ENCODE data around the gene FOXP1.

The FOXP1 gene

GRCh38 chr3:71579326-71579934 lies 4.1 kb downstream of the FOXP1 start:
- TF ChIP-seq TAF1 (IDR thresholded peaks at IDR 0.05; ENCODE audit: borderline replicate concordance, insufficient read depth, low read length) (no peak), FOXP2 (optimal IDR thresholded peaks at IDR 0.05; ENCODE audit: borderline replicate concordance, extremely low read depth, extremely low read length, insufficient read depth) (no peak), REST (IDR thresholded peaks at IDR 0.05; ENCODE audit: insufficient read depth in 1 of 2, low read depth in 2 of 2, low read length in 2 of 2) (no peak), SIN3A (IDR thresholded peaks at IDR 0.05; ENCODE audit: borderline replicate concordance, insufficient read depth, low read length) (no peak), POLR2AphosphoS5 (IDR thresholded peaks at IDR 0.05; ENCODE audit: low read depth, low read length) (no peak)

GRCh38 chr3:71578054-71578751 lies 5.3 kb downstream of the FOXP1 start:
- TF ChIP-seq FOXP2 (optimal IDR thresholded peaks at IDR 0.05; ENCODE audit: borderline replicate concordance, extremely low read depth, extremely low read length, insufficient read depth) (no peak), POLR2AphosphoS5 (IDR thresholded peaks at IDR 0.05; ENCODE audit: low read depth, low read length) (no peak), TAF1 (IDR thresholded peaks at IDR 0.05; ENCODE audit: borderline replicate concordance, insufficient read depth, low read length) (no peak), REST (IDR thresholded peaks at IDR 0.05; ENCODE audit: insufficient read depth in 1 of 2, low read depth in 2 of 2, low read length in 2 of 2) (no peak), SIN3A (IDR thresholded peaks at IDR 0.05; ENCODE audit: borderline replicate concordance, insufficient read depth, low read length) (no peak)

DNA sequence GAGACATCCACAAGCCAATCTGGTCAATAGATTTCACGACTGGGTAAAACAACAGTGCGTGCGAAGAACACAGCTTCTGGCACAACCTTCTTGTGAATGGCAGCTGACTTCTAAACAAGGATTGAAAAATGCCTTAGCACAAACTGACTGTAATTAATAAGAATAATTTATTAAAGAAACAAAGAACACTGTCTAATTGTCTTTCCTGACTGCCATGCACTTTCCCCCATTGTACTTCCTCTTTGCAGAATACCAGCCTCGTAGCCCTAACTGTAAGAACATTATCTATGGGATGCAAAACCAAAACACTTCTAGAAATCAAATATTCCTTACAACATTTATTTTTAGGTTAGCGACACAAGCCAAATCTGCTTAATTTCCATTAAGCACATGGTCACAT lies 6.5 kb downstream of the FOXP1 start:
- no peak for TF ChIP-seq FOXP2 (optimal IDR thresholded peaks at IDR 0.05; ENCODE audit: borderline replicate concordance, extremely low read depth, extremely low read length, insufficient read depth)
- no peak for TF ChIP-seq REST (IDR thresholded peaks at IDR 0.05; ENCODE audit: insufficient read depth in 1 of 2, low read depth in 2 of 2, low read length in 2 of 2)
- no peak for TF ChIP-seq POLR2AphosphoS5 (IDR thresholded peaks at IDR 0.05; ENCODE audit: low read depth, low read length)
- TF ChIP-seq TAF1 (IDR thresholded peaks at IDR 0.05; ENCODE audit: borderline replicate concordance, insufficient read depth, low read length): no peak
- no peak for TF ChIP-seq SIN3A (IDR thresholded peaks at IDR 0.05; ENCODE audit: borderline replicate concordance, insufficient read depth, low read length)

DNA sequence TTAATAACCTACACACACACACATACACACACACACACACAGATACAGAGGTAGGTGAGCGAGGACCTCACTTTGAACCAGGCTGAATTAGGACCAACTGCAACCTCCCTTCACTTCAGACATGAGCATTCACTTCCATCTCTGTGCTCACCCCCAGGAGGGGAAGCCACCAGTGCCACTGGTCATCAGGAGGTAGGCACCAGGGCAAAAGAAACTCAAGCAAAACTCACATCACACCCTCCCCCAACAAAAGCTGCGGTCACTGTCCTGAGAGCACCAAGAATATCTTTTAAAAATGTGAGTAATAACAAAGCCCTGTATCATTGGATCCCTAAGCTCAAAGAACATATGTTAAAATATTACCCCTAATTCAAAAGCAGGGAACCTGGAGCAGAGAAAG lies 8.1 kb downstream of the FOXP1 start:
- TF ChIP-seq REST (IDR thresholded peaks at IDR 0.05; ENCODE audit: insufficient read depth in 1 of 2, low read depth in 2 of 2, low read length in 2 of 2) (no peak), SIN3A (IDR thresholded peaks at IDR 0.05; ENCODE audit: borderline replicate concordance, insufficient read depth, low read length) (no peak), TAF1 (IDR thresholded peaks at IDR 0.05; ENCODE audit: borderline replicate concordance, insufficient read depth, low read length) (no peak), FOXP2 (optimal IDR thresholded peaks at IDR 0.05; ENCODE audit: borderline replicate concordance, extremely low read depth, extremely low read length, insufficient read depth) (no peak), POLR2AphosphoS5 (IDR thresholded peaks at IDR 0.05; ENCODE audit: low read depth, low read length) (no peak)
